Measurements from ENCODE around the gene TACC3. TPM values are rescaled to one million over a fixed set of nuclear protein-coding genes. Genes with fewer than 3 reads are reported as not detected.

TACC3 gene
- total RNA-seq, 2 experiments from 2014 or later, result 213 TPM

DNA sequence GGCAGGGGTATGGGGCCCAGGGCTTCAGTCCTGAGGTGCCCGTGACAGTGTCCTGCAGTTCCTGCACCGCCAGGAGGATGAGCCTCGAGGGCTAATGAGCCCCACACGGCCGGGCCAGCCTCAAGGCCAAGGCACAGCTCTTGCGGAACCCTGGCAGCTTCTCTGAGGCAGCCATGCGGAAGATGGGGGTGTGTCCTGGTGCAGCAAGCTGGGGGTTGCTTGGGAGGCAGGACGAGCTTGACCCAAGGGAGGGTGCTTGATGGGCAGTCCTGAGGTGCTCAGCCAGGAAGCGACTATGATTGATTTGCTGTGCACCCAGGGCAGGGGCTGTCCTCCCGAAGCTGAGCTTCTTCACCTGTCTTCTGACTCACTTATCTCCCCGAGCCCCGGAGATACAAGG, 62.6 kb downstream of the TACC3 start:
- POLR2A ChIA-PET, result no interaction called here
- no peaks in the 10 kb centered on the region for H3K27me3 Mint-ChIP-seq
- no peaks in the 10 kb centered on the region for H3K9me3 Mint-ChIP-seq
- H3K4me1 Mint-ChIP-seq, result no peaks in the 10 kb centered on the region
- DNase-seq, result no peak
- no peak overlapping the region for H3K27ac Mint-ChIP-seq
- CTCF ChIA-PET, result interaction anchor here (1.0 to 1.1 kb wide), 2 partner anchors 11 to 36 kb away, joined by 3 read pairs; no protein-coding TSS in a partner anchor
- H3K4me3 Mint-ChIP-seq, result no peak overlapping the region
- no peaks in the 10 kb centered on the region for H3K36me3 Mint-ChIP-seq (ENCODE audit: low read depth)

DNA sequence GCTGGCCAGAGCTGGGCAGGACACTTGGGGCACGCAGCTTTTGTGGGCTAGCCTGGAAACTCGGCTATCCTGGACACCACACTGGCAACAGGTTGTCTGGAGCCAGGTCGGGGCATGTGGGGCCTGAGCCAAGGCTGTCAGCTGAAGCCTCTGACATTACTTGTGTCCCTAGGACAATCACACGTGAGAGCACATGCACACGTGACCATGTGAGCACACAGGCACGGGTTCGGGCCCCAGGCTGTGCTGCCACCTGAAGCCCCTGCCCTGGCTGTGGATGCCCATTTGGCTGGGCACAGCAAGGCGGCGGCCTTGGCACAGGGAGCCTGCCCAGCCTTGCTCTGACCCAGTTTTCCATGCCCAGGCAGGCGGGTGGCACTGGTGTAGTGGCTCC, 63.1 kb downstream of the TACC3 start:
- H3K27ac Mint-ChIP-seq, result no peak overlapping the region
- no peak overlapping the region for H3K4me3 Mint-ChIP-seq
- ChIA-PET CTCF (interaction anchor here (1.0 to 1.1 kb wide), 2 partner anchors 11 to 36 kb away, joined by 3 read pairs; no protein-coding TSS in a partner anchor), POLR2A (no interaction called here)
- H3K36me3 Mint-ChIP-seq (ENCODE audit: low read depth), result no peaks in the 10 kb centered on the region
- no peak for DNase-seq
- H3K9me3 Mint-ChIP-seq, result no peaks in the 10 kb centered on the region
- no peaks in the 10 kb centered on the region for H3K4me1 Mint-ChIP-seq
- H3K27me3 Mint-ChIP-seq, result no peaks in the 10 kb centered on the region

DNA sequence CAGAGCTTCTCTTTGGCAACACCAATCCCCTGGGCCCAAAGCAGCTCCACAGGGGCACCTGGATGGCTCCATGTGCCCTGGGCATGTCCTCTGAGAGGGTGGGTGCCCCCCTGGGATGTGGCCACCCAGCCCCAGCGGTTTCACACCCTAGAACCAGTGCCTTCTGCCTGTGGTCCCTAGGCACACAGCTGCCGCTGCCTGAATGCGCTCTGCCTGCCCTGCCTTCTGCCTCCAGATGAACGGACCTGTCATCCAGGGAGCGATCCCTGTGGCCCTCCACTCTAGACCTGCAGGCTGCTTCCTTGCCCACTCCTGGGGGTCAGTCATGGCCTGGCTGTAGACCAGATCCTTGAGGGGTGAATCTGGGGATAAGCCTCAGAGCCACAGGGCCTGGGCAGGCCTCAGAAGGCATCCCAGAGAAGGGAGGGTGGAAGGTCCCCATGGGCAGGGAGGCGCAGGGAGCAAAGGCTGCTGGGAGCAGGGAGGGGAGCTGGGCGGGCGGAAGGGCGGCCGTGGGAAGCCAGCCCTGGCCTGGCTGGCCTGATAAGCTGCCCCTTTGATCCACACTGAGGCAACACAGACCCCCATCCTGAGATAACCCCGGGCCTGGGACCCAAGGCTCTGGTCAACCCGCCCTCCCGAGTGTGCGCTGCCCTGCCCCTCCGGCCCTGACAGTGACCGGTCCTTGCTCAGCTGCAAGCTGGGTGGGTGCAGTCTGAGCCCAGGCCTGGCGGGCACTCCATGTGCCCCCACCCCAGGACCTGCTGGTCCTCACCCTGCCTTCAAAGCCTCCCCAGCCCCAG, 63.7 kb downstream of the TACC3 start:
- H3K9me3 Mint-ChIP-seq, result no peaks in the 10 kb centered on the region
- no peaks in the 10 kb centered on the region for H3K27me3 Mint-ChIP-seq
- ChIA-PET CTCF (interaction anchor here (0.7 to 1.1 kb wide), 3 partner anchors 12 to 92 kb away, joined by 3 read pairs; no protein-coding TSS in a partner anchor), POLR2A (no interaction called here)
- H3K27ac Mint-ChIP-seq, result no peak overlapping the region
- H3K4me1 Mint-ChIP-seq, result no peaks in the 10 kb centered on the region
- DNase-seq, result no peak
- H3K36me3 Mint-ChIP-seq (ENCODE audit: low read depth), result no peaks in the 10 kb centered on the region
- H3K4me3 Mint-ChIP-seq, result no peak overlapping the region

DNA sequence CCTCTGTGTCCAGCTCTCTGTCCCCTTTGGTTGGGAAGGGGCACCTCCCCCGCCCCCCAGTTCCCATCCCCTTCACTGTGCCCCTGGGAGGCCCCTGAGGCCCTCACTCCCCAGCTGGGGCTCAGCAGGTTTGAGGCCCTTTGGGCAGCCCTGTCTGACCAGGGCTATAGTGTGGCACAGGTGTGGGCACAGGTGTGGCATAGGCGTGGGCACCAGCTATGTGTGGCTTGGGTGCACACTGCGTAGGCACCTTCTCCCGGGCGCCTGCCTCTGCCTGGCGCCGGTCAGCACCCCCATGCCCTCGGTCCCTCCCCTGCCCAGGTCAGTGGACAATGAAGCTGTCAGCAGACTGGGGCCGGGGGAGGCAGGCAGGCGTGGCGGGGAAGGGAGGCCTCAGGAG, 64.3 kb downstream of the TACC3 start:
- Mint-ChIP-seq H3K27ac (no peak overlapping the region), H3K4me3 (no peak overlapping the region), H3K27me3 (no peaks in the 10 kb centered on the region), H3K9me3 (no peaks in the 10 kb centered on the region), H3K4me1 (no peaks in the 10 kb centered on the region), H3K36me3 (ENCODE audit: low read depth) (no peaks in the 10 kb centered on the region)
- ChIA-PET CTCF (interaction anchor here (0.7 kb wide), 1 partner anchor 92 kb away, joined by 3 read pairs; no protein-coding TSS in a partner anchor), POLR2A (no interaction called here)
- DNase-seq, result no peak

DNA sequence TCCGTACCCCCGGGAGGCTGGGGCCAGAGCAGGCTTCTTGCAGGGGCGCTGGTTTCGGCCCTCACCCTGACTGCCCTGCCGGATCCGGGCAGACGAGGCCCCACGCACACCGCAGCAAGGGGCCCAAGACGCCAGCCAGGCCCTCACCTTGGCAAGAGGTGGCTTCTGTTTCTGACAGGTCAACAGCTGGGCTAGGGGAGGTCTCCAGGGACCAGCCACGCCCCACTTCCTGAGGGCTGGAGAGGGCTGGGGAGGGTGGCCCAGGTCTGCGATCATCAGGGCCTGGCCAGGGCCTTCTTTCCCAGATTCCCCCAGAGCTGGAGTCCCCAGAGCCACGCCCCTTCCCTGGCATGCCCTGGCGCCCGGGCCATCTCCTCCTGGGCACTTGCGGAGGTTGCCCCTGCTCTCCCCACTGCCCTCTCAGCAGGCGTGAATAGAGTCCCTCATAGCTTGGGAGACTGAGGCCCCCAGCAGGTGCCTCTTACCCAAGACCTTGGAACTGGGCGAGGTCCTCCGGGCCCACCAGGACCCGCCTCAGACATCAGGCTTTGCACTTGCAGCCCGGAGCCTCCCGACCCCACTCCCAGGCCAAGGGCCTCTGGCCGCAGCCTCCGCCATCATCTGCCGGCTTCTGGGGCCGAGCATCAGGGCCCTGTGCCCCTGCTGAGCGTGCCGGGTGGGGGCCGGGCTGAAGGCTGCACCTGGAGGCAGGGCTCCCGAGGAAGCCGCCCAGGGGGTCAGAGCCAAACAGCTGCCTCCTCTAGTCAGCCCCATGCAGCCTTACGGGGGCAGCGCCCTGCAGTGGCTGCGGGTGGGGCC, 65.4 kb downstream of the TACC3 start:
- POLR2A ChIA-PET, result no interaction called here
- Mint-ChIP-seq H3K4me1 (no peaks in the 10 kb centered on the region), H3K27ac (no peak overlapping the region), H3K36me3 (ENCODE audit: low read depth) (no peaks in the 10 kb centered on the region), H3K27me3 (peaks cover 9% of the 10 kb centered on the region), H3K4me3 (no peak overlapping the region), H3K9me3 (no peaks in the 10 kb centered on the region)
- no peak for DNase-seq
- CTCF ChIA-PET, result no interaction called here

DNA sequence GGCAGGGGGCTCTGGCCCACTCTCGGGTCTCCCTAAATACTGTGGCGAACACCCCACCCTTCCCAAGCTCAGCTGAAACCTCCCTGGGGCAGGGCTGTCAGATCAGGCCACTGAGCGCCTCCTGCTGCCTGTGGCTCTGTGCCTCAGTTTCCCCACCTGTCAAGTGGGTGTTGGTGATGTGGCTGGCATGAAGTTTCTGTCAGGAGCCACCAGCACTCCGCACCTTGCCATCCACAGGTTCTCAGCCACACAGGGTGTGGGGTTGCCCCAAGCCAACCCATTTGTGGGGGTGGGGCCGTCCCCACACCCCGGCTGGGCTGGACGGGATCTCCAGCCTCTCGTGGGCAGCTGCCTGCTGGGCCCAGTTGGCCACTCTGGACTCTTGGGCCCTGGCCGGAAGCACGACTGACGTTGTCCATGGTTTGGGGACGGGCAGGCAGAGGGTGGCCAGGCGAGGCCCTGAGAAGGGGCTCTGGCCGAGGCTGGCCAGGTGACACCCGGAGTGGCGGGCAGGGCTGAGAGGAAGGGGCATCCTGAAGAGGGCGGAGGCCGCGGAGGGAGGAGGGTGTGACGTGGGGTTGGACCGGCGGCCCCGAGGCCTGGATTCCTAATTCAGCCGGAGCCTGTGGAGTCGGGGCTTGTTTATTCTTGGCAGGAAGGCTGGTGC, 66.2 kb downstream of the TACC3 start:
- POLR2A ChIA-PET, result no interaction called here
- H3K27me3 Mint-ChIP-seq, result peaks cover 15% of the 10 kb centered on the region
- DNase-seq, result no peak
- H3K27ac Mint-ChIP-seq, result no peak overlapping the region
- H3K9me3 Mint-ChIP-seq, result no peaks in the 10 kb centered on the region
- H3K4me3 Mint-ChIP-seq, result no peak overlapping the region
- H3K4me1 Mint-ChIP-seq, result no peaks in the 10 kb centered on the region
- CTCF ChIA-PET, result no interaction called here
- no peaks in the 10 kb centered on the region for H3K36me3 Mint-ChIP-seq (ENCODE audit: low read depth)

DNA sequence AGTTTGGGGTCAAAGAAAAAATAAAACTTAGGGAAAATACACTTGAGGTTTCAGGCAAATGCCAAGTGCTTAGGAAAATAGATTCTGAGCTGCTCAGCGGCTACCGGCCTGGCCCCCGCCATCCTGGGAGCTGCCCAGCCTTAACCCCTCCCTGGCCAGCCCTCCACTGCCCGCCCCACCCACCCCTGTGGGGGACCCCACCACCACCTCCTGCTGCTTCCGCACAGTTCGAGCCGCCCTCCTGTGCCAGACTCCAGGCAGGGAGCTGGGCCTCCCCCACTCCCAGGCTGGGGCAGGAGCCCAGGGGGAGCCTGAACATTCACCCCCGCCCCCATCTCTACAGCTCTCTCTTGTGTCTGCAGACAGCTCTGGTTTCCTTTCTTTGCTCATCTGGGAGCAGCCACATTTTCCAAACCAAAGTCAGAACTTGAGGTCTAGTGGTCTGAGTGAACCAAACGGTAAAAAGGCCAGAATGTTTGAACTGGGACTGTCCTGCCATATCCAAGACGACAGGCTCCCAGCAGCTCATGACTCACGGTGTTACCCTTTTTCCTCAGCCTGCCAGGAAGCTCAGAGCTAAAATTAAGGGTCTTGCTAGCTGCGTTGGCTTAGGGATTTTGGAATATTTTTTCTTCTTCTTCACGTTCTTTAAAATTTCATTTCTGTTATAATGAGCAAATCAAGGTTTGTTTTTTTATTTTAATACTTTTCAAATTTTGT, 67.1 kb downstream of the TACC3 start:
- Mint-ChIP-seq H3K4me1 (no peaks in the 10 kb centered on the region), H3K4me3 (no peak overlapping the region), H3K9me3 (no peaks in the 10 kb centered on the region), H3K27me3 (peaks cover 15% of the 10 kb centered on the region), H3K27ac (no peak overlapping the region), H3K36me3 (ENCODE audit: low read depth) (no peaks in the 10 kb centered on the region)
- ChIA-PET POLR2A (interaction anchor here (0.7 kb wide), 1 partner anchor 18 kb away, joined by 3 read pairs; no protein-coding TSS in a partner anchor), CTCF (no interaction called here)
- DNase-seq, result no peak

DNA sequence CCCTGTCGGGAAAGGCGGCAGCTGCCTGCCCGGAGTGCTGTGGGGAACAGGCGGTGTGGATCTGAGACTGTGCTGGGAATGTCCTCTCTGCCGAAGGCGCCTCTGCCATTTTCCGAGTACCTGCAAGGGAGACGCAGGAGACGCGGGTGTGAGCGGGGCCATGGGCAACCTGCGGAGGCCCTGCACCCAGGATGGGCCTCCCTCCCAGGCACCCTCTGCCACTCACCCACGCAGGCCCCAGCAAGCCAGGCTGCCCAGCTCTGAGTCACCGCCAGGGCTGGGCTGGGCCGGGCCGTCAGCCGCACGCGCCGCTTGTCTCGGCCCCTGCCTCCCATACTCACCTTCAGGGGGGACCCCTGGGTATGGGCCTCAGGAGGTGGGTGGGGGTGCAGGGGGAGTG, 68.2 kb downstream of the TACC3 start:
- Mint-ChIP-seq H3K4me1 (no peaks in the 10 kb centered on the region), H3K9me3 (no peaks in the 10 kb centered on the region), H3K27ac (no peak overlapping the region), H3K27me3 (peaks cover 15% of the 10 kb centered on the region), H3K36me3 (ENCODE audit: low read depth) (no peaks in the 10 kb centered on the region), H3K4me3 (no peak overlapping the region)
- no peak for DNase-seq
- POLR2A ChIA-PET, result interaction anchor here (0.6 kb wide), 1 partner anchor 81 kb away, joined by 3 read pairs; no protein-coding TSS in a partner anchor
- CTCF ChIA-PET, result no interaction called here

DNA sequence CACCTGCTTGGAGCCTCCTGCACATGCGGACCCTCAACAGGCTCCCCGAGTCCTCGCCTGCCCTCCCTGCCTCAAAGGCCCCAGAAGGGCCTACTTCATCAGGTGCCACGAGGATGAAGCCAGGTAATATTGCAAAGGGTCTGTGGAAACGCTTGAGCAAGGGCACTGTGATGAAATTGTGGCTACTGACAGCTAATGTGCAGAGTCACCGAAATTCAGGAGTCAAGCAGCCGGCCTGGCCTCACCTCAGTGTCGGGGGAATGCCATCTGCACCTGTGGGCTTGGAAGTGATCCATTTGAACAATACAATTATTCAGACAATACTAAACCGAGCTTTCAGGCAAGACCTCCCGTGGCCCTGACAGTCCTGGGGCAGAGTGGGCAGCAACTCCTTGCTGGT, 68.7 kb downstream of the TACC3 start:
- CTCF ChIA-PET, result no interaction called here
- DNase-seq, result no peak
- H3K4me3 Mint-ChIP-seq, result no peak overlapping the region
- peaks cover 15% of the 10 kb centered on the region for H3K27me3 Mint-ChIP-seq
- no peaks in the 10 kb centered on the region for H3K36me3 Mint-ChIP-seq (ENCODE audit: low read depth)
- H3K4me1 Mint-ChIP-seq, result no peaks in the 10 kb centered on the region
- no peak overlapping the region for H3K27ac Mint-ChIP-seq
- POLR2A ChIA-PET, result no interaction called here
- H3K9me3 Mint-ChIP-seq, result no peaks in the 10 kb centered on the region

DNA sequence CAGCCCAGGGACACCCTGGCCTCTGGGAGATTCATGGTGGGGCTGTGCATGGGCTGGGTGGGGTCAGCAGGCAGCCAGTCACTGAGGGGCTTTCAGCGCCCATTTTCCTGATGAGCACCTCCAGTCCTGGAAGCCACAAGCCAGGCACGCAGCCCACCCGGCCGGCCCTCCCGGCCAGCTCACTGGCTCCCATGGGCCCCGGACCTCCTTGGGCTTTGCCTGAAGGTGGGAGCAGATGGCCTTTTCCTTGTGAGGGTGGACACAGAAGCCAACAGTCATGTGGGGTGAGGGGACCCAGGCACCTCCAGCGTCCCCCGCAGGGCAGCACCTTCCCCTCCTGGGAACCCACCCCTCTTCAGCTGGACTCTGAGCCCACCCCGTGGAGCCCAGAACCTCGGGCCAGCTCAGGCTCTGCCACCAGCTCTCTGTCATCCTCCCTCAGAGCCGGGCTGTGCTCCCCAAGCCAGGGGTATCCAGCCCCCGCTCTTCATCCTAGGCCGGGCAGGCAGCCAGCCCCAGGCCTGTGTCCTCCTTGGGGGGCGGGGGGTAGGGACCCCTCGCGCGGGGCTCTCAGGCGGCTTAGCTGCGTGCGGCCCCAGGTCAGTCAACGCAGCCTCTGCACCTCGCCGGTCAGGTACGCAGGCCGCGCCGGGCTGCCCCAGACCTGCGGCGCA, 71.0 kb downstream of the TACC3 start:
- ChIA-PET CTCF (no interaction called here), POLR2A (interaction anchor here (1.5 kb wide), 2 partner anchors 78 to 79 kb away, joined by 4 read pairs; partner anchors contain the start of gene NSD2)
- peaks cover 30% of the 10 kb centered on the region for H3K27me3 Mint-ChIP-seq
- no peaks in the 10 kb centered on the region for H3K9me3 Mint-ChIP-seq
- H3K4me1 Mint-ChIP-seq, result no peaks in the 10 kb centered on the region
- H3K4me3 Mint-ChIP-seq, result no peak overlapping the region
- no peak overlapping the region for H3K27ac Mint-ChIP-seq
- H3K36me3 Mint-ChIP-seq (ENCODE audit: low read depth), result no peaks in the 10 kb centered on the region
- no peak for DNase-seq

DNA sequence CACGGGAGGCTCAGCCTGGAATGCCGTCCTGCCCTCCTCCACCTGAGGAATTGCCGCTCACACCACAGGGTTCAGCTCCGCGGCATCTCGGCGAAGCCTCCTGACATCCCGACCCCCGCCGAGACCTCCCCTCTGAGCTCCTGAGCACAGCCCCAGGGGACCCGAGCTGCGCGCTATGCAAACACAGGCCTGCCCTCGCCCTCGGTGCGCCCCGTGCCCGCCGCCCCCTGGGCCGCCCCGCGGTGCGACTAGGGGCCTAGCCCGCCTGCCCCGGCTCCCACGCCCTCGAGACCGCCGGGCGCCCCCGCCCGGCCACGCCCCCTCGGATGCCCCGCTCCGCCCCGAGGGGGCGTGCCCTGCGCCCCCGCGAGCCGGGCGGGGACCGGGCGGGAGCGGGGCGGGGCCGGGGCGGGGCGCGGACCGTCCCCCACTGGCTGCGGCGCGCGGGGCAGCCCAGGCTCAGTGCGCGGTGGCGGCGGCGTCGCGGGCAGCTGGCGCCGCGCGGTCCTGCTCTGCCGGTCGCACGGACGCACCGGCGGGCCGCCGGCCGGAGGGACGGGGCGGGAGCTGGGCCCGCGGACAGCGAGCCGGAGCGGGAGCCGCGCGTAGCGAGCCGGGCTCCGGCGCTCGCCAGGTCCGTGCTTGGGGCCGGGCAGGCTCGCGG, 71.6 kb downstream of the TACC3 start, which contains the start of gene FGFR3:
TSS of gene FGFR3 (plus strand) at position 462 of the 664 bp plus-strand sequence. CDS start 642 bp downstream, outside the sequence.
- peak; percentile 46 for DNase-seq
- Mint-ChIP-seq H3K27ac (no peak within 1 kb of the TSS), H3K9me3 (no peaks in the 10 kb centered on the region), H3K4me3 (no peak within 1 kb of the TSS), H3K36me3 (ENCODE audit: low read depth) (no peaks in the 10 kb centered on the region), H3K4me1 (no peaks in the 10 kb centered on the region), H3K27me3 (peaks cover 30% of the 10 kb centered on the region)
- POLR2A ChIA-PET, result interaction anchor here (1.4 to 1.5 kb wide), 3 partner anchors 23 to 78 kb away, joined by 3 to 4 read pairs (median 4); partner anchors contain the start of gene NSD2
- CTCF ChIA-PET, result no interaction called here

DNA sequence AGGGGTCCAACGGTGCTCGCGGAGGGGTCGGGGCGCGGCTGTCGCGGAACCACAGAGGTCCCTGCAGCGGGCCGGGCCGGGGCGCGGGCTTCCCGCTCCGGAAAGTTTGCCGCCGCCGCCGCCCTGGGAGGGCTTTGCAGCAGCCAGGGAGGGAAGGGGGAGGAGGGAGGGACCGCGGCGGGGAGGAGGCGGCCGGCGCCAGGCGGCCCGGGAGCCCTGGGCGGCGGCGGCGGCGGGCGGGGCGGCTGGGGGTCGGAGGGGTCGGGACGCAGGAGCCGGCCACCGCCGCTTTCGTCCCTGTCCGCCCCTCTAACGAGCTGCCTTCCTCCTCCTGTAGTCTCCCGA, 72.1 kb downstream of the TACC3 start:
- Mint-ChIP-seq H3K4me1 (no peaks in the 10 kb centered on the region), H3K36me3 (ENCODE audit: low read depth) (no peaks in the 10 kb centered on the region), H3K27me3 (peaks cover 30% of the 10 kb centered on the region), H3K4me3 (no peak overlapping the region), H3K27ac (no peak overlapping the region), H3K9me3 (no peaks in the 10 kb centered on the region)
- POLR2A ChIA-PET, result interaction anchor here (1.4 to 1.5 kb wide), 3 partner anchors 22 to 77 kb away, joined by 3 to 4 read pairs (median 4); partner anchors contain the start of gene NSD2
- peak; percentile 49 for DNase-seq
- CTCF ChIA-PET, result no interaction called here

Measured in activated CD4-positive, alpha-beta memory T cell treated with anti-CD3 and anti-CD28 coated beads, Interleukin-2, amount 10 ng/mL, durations not matched to agents 7 days and 5 days (primary cell).